GM12801 (cell line): ENCODE results near the gene SORL1-AS1.

Source experiments
- CTCF ChIP-seq: IDR thresholded peaks from one replicate; pipeline ENCODE4 v1.5.1; 2011; ENCODE audit warnings: control low read depth; ENCODE audit not compliant: insufficient read length; ENCODE audit errors: extremely low read depth

SORL1-AS1 gene

DNA sequence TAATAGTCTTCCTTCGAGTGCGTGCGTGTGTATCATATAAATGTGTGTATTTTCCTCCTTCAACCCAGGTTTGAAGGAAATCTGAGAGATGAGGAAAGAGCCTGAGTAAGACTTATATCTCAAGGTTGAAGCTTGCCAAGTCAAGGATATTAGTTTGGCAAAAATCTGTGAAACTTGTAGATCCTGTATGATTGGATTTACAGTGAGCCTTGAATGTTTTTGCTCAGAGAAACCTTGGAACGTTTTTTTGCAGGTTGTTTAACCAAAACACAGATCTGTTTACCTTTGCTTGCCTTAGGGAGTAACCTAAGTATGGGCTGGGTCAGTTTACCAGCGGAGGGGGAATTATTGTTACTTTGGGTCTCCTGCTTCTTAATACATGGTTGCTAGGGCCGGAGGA lies 35.9 kb upstream of the SORL1-AS1 start:
- no peak for TF ChIP-seq CTCF

GRCh38 chr11:121488170-121488569 lies 35.4 kb upstream of the SORL1-AS1 start:
- TF ChIP-seq CTCF: no peak

GRCh38 chr11:121487191-121487590 lies 34.4 kb upstream of the SORL1-AS1 start:
- no peak for TF ChIP-seq CTCF

GRCh38 chr11:121486054-121486453 lies 33.3 kb upstream of the SORL1-AS1 start:
- no peak for TF ChIP-seq CTCF

GRCh38 chr11:121485216-121485615 lies 32.4 kb upstream of the SORL1-AS1 start:
- TF ChIP-seq CTCF: no peak

GRCh38 chr11:121483805-121484480 lies 31.2 kb upstream of the SORL1-AS1 start:
- no peak for TF ChIP-seq CTCF

DNA sequence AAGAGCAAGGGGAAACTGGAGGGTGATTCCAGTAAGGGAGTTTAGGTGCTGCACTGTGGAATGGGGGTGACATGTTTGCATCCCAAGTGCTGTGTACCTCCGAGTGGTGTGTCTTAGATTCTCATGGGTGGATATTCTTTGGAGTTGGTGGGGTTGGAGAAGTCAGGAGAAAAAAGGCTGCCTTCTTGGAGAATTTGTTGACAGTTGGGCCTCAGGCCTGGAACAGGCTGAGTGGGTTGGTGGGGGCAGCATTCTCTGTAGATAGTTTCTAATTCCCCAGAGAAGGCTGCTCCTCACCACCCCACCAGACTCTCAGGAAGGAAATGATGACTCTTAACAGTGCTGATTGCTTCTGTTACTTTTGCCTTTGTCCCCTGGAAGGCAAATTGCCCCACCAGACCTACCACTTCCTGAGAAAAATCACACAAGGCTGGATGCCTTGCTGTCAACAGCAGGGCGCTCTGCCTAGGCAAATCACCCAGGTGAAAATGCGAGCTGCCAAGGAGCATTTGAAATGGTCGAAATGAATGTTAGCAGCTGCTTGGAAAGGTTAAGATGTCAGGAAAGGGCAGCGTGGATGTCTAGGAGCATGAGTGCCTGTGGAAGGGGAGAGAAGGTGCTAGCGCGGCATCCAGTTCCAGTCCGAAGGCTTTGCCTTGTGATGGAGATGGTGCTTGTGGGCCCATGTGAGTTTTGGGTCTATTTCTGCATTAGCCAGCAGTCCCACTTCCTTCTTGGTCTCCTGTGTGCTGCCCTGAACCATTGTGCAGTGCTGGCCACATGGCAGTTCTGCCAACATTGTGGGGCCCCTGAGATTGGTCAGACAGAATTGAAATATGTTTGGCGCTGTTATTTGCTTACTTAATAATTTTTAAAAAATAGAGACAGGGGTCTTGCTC lies 29.7 kb upstream of the SORL1-AS1 start:
- no peak for TF ChIP-seq CTCF
